ENCODE measurements around the gene ATF5.

GRCh38 chr19:49883094-49883493, 45.9 kb upstream of the ATF5 start:
- no peak for TF ChIP-seq EZH2 (IDR thresholded peaks at IDR 0.05; ENCODE audit: insufficient read depth, low read length)
- no peak for TF ChIP-seq CTCF (IDR thresholded peaks at IDR 0.05; ENCODE audit: insufficient read depth, low read depth, low read length)

Measured in astrocyte (in vitro differentiated cells and primary cell).